D341Med (cell line): ENCODE data around the gene ADARB1.

Experiments
- DNase-seq: peaks from one replicate; pipeline ENCODE4 v3.0.0; 2012; ENCODE audit warnings: low spot score

ADARB1 gene

DNA sequence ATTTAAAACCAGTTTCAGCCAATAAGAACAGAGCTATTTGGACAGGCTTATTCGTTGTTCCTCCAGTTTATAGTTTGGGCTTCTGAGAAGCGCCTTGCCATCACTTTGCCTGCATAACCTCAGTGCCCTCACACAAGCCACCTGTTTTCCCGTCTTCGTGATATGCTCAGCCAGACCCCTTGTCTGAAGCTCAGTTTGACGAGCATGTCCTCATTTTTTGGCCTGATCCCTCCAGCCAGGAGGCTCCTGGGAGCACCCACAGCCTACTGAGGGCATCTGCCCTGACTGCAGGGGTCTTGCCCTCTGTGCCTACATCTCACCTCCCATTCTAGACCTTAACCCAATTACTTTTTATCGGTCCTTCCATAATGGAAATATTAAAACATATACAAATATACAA lies 95.3 kb downstream of the ADARB1 start:
- DNase-seq, result no peak

- DNase-seq, result no peak
Measured at GRCh38 chr21:45170987-45171386, 96.6 kb downstream of the ADARB1 start.

- no peak for DNase-seq
Measured at GRCh38 chr21:45172420-45172819, 98.0 kb downstream of the ADARB1 start.

GRCh38 chr21:45175326-45176095 lies 101.1 kb downstream of the ADARB1 start:
- DNase-seq, result no peak

DNA sequence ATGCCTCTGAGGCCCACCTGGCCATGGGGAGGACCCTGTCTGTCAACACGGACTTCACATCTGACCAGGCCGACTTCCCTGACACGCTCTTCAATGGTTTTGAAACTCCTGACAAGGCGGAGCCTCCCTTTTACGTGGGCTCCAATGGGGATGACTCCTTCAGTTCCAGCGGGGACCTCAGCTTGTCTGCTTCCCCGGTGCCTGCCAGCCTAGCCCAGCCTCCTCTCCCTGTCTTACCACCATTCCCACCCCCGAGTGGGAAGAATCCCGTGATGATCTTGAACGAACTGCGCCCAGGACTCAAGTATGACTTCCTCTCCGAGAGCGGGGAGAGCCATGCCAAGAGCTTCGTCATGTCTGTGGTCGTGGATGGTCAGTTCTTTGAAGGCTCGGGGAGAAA lies 101.8 kb downstream of the ADARB1 start:
- no peak for DNase-seq

DNA sequence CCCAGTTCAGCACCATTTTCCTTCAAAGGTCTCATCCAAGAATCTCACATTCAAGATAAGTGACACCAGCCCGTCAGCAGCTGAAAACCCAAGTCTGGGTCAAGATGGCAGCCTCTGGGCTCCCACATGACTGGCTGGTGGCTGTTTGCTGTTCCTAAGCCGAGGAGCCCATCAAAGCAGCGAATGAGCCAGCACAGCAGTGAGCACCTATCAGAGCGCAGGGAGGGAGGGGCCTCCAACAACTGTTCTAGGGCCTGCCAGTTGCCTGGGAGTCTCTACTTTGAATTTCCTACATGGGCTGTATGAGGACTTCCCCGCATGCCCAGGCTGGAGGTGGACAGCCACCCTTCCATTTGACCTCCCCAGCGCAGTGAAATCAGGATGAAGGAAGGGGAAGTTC lies 102.7 kb downstream of the ADARB1 start:
- DNase-seq, result no peak

DNA sequence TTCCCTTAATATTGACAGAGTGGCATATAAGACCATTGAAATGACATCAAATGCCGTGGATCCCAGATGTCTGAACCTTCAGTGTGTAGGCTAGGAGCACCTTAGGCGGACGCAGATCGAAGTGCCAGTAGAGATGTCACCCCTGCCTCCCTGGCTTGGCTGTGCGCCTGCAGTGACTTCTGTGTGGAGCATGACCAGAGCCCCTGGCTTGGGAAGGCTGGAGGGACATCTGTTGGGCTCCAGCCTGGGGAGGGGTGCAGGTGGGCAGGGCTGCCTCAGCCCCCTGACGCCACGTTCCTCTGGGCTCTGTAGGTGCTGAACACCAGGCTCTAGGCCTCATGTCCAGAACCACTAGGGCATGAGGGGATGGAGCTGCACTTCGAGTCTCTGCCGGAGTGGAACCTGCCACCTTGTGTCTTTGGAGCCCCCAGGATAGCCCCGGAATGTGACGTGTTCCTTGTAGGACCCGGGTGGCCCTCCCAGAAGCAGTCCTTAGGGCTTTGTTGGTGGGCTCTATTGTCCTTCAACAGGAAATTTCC lies 103.8 kb downstream of the ADARB1 start:
- no peak for DNase-seq

- no peak for DNase-seq
Measured at GRCh38 chr21:45178971-45179370, 104.6 kb downstream of the ADARB1 start.

- no peak for DNase-seq
Measured at GRCh38 chr21:45179568-45180245, 105.3 kb downstream of the ADARB1 start.

- no peak for DNase-seq
Measured at GRCh38 chr21:45180246-45180599, 105.8 kb downstream of the ADARB1 start.

GRCh38 chr21:45182958-45183357 lies 108.6 kb downstream of the ADARB1 start:
- no peak for DNase-seq

DNA sequence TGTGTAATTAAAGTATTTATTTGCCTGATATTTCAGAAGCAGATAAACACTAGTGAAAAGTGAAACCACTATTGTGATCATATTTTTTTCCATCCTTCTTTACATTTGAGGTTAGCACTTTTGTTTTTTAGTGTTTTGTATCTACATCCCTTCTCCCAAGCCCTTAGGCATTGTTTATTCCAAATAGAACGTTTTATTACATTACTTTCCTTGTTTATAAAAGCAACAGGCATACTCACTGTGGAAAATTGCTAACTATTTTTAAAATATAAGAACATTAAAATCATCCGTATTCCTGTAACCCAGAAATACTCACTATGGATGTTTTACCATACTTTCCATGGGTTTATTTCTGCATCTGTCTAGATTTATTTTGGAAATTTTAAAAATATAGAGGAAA lies 109.5 kb downstream of the ADARB1 start:
- DNase-seq, result no peak

DNA sequence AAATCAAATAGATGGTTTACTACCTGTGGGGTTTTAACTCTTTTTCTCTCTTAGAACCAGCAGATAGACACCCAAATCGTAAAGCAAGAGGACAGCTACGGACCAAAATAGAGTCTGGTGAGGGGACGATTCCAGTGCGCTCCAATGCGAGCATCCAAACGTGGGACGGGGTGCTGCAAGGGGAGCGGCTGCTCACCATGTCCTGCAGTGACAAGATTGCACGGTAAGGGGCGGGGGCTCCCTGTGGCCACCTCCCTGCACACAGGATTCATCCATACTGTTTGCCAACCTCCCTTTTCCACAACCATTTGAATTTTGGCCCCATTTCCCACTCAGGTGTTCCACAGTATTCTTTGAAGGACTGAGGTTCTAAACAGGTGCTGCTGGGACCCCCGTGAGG lies 110.5 kb downstream of the ADARB1 start:
- no peak for DNase-seq

DNA sequence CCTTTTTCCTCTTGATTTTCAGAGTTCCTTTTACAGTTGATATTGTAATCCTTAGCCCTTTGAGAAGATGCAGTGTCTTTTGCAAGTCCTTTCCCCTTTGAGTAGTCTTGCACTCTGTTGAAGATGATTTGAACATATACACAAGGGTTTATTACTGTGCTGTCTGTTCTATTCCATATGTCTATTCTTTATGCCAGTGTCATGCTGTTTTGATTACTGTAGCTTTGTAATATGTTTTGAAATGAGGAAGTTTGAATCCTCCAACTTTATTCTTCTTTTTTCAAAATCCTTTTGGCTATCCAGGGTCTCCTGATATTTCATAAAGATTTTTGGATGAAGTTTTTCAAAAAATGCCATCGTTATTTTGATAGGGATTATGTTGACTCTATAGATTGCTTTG lies 112.3 kb downstream of the ADARB1 start:
- no peak for DNase-seq

DNA sequence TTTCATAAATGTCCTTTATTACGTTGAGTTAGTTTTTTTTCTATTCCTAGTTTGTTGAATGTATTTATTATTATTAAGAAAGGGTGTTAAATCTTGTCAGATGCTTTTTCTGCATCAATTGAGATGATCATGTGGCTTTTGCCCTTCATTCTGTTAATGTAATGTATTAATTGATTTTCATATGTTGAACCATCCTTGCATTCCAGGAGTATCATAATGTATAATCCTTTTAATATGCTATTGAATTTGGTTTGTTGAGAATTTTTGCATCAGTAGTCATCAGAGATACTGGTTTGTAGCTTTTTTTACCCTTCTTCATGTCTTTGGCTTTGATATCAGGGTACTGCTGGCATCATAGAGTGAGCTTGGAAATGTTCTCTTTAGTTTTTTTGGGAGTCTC lies 113.3 kb downstream of the ADARB1 start:
- no peak for DNase-seq

GRCh38 chr21:45190013-45190412 lies 115.6 kb downstream of the ADARB1 start:
- DNase-seq, result no peak

DNA sequence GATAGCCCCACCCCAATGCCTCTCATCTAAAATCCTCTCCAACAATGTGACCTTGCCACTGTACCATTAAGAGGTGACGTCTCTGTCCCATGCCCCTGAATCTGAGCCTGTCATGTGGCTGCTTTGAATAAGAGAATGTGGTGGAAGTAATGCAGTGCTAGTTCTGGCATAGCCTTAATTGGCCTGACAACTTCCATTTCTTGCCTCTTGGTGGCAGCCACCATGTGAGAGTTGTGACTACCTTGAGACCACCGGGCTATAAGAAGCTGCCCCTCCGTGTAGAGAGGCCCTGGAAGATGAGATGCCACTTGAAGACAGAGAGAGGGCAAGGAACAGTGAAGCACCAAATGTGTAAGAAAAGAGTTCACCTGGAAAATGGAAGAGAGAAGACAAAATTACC lies 118.0 kb downstream of the ADARB1 start:
- DNase-seq, result no peak

DNA sequence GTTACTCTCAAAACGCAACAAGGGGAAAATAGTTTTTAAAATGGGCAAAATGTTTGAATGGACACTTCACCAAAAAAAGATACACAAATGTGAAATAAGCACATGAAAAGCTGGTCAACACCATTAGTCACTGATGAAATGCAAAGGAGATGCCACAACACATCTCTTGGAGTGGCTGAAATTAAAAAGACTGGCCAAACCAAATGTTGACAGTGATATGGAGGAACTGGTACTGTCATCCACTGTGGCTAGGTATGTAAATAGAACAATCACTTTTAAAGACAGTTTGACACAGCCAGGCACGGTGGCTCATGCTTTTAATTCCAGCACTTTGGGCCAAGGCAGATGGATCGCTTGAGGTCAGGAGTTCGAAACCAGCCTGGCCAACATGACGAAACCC lies 122.2 kb downstream of the ADARB1 start:
- DNase-seq, result no peak

DNA sequence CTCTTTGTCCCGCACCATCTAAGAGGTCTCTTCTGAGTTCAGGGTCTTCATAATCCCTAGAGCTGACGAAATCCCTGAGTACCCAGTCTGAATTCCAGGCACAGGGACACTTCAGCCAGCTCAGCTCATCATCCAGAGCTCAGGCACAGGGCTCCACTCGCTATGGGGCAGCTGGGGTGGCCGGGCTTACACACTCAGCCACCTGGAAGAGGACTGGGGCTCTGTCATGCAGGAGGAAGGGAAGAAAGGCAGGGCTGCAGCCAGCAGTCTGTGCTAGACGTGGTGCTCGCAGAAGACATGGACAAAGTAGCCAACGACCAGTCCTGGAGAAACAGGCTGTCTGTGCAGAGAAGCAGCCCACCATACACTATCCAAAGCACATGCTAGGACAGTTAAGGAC lies 124.8 kb downstream of the ADARB1 start:
- DNase-seq, result no peak

DNA sequence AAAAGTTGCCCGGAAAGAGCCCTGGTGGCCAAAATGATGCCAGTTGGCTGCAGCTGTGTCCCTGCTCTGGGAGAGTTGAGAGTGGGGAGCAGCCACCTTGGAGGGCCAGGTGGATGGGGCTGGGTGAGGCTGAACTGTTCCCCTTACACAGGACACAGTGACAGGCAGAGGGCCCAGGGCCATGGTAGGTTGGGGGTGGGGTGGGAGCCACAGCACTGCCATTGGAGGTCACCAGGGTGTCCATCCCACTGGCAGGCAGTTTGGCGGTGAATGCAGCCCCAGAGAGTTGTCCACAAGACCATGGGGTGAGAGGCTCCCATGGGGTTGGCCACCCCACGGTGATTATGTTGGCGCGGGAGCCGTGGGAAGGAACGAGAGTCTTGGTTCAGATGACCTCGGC lies 125.7 kb downstream of the ADARB1 start:
- no peak for DNase-seq

DNA sequence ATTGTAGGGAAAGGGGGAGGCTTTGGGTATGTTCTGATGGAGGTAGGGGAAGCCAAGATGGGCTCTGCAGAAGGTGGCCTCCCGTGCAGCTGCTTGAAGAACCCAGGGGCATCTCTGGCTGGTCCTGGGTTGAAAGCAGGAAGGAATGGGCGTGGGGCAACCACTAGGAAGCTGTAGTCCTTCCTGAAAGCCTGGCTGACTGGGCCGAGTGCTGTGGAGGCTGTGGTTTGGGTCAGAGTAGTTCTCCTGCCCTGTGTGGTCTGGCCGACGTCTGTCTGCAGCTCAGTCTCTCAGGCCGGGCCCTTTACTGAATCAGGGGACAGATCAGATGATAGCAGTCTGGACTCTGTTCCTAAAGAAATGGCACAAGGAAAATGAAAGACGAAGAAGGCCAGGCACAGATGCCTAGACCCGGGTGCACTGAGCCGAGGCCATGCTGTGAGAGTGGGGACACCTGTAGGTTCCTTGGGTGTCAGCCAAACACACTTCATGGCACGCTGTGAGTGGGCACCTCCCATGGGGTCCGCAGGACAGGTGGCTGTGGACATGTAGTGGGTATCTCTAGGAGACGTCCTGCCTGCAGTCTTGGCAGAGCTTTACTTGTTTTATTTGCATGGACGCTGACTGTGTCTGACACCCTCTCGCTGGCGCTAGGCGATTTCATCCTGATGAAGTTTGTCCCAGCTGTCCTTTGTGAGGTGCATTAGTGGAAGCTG lies 126.4 kb downstream of the ADARB1 start:
- DNase-seq, result no peak

GRCh38 chr21:45202344-45202743 lies 128.0 kb downstream of the ADARB1 start:
- DNase-seq, result no peak

DNA sequence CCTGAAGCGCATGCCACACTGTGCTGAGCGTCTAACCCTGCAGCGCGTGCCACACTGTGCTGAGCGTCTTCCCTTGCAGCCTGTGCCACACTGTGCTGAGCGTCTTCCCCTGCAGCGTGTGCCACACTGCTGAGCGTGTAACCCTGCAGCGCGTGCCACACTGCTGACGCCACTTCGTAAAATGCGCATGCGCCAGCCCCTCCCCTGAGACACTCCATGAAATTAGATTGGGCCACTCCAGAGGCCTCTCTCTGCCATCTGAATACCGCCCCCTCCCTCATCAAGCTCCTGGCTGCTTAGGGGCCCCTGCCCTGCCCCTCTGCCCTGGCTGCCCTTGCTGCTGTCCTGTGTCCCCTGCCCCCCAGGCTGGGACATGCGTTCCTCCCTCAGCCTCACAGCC lies 128.5 kb downstream of the ADARB1 start:
- DNase-seq, result no peak
